GM13976 (cell line): ENCODE measurements around the gene CCDC150.
"Not testable (repeated sequence)": the region's sequence is repeated elsewhere in the genome, so short reads cannot be mapped to it uniquely, and the experiment has no call there.

Experiments
- DNase-seq: peaks from one replicate; pipeline ENCODE4 v3.0.0; 2012; ENCODE audit warnings: low spot score
- in situ Hi-C: fragments of 300-500 bp; cut with MboI; formaldehyde crosslinking; loops from one replicate; pipeline ENCODE4 v1.12.0; 2022; ENCODE audit warnings: low sequenced_read_pairs, mixed read lengths, inconsistent platforms; ENCODE audit not compliant: unreplicated experiment
- TF ChIP-seq, protein P1 (sequence below): IDR thresholded peaks from 2 replicates; pipeline ENCODE4 v1.5.1; 2012; ENCODE audit warnings: borderline replicate concordance, mild to moderate bottlenecking; ENCODE audit not compliant: insufficient read depth; ENCODE audit errors: extremely low read depth, missing control alignments, control extremely low read depth

CCDC150 gene

DNA sequence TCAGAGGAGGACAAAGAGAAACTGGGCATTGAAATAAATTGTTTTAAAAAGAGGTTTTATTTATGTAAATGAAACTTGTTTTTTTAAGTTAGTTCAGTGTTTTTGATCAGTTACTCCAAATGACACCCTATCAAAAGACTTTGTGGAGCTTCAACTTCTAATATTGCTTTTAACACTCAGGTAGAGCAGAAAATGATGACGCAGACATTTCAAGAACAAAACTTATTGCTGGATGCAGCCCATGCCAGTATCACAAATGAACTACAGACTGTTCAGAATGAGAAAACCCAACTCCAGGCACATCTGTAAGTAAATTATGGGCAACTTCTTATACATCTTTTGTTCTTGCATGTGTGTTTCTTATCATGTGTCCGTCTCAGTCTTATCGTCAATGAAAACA lies 36.4 kb downstream of the CCDC150 start:
- DNase-seq = no peak
- in situ Hi-C loops = no loop called here
- TF ChIP-seq, protein P1, sequence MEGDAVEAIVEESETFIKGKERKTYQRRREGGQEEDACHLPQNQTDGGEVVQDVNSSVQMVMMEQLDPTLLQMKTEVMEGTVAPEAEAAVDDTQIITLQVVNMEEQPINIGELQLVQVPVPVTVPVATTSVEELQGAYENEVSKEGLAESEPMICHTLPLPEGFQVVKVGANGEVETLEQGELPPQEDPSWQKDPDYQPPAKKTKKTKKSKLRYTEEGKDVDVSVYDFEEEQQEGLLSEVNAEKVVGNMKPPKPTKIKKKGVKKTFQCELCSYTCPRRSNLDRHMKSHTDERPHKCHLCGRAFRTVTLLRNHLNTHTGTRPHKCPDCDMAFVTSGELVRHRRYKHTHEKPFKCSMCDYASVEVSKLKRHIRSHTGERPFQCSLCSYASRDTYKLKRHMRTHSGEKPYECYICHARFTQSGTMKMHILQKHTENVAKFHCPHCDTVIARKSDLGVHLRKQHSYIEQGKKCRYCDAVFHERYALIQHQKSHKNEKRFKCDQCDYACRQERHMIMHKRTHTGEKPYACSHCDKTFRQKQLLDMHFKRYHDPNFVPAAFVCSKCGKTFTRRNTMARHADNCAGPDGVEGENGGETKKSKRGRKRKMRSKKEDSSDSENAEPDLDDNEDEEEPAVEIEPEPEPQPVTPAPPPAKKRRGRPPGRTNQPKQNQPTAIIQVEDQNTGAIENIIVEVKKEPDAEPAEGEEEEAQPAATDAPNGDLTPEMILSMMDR = no peak

DNA sequence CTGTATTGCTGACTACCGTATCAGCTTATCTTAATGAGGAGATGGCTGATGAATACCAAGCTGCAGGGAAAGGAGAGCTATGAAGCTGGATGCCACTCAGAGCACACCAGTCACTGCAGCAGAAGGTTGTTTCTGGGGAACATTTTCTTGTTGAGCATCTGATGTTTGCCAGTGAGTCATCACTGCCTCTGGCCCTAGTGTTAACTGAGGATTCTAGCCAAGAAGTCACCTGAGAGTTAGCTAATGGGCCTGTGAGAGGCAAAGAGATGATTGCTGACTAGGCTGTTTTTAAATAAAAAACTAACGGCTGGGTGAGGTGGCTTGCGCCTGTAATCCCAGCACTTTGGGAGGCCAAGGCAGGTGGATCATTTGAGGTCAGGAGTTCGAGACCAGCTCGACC lies 37.9 kb downstream of the CCDC150 start:
- no peak for DNase-seq
- in situ Hi-C loops = no loop called here
- TF ChIP-seq, protein P1 = no peak

DNA sequence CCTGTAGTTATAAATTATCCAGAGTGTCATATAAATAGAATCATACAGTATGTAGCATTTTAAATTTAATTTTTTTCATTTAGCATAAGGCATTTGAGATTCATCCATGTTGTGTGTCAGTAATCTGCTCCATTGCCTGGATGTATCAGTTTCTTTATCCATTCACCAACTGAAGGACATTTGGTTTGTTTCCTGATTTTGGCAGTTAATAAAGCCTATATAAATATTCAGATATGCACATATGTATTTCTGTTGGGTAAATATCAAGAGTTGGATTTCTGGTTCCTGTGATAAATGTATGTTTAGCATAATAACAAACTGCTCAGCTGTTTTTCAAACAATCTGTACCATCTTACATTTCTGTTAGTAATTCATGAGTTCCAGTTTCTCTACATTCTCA lies 39.9 kb downstream of the CCDC150 start:
- DNase-seq = no peak
- in situ Hi-C loops = no loop called here
- TF ChIP-seq, protein P1 = no peak

DNA sequence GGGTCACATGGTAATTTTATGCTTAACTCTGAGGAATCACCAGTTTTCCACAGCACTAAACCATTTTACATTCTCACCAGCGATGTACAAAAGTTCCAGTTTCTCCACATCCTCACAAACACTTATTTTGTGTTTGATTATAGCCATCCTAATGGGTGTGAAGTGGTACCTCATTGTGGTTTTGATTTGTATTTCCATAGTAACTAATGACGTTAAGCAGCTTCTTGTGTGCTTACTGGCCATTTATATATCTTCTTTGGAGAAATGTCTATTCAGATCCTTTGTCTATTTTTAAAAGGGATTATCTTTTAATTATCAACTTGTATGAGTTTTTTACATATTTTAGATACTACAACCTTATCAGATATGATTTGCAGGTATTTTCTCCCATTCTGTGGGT lies 42.0 kb downstream of the CCDC150 start:
- TF ChIP-seq, protein P1 = no peak
- DNase-seq = no peak
- in situ Hi-C loops = no loop called here

DNA sequence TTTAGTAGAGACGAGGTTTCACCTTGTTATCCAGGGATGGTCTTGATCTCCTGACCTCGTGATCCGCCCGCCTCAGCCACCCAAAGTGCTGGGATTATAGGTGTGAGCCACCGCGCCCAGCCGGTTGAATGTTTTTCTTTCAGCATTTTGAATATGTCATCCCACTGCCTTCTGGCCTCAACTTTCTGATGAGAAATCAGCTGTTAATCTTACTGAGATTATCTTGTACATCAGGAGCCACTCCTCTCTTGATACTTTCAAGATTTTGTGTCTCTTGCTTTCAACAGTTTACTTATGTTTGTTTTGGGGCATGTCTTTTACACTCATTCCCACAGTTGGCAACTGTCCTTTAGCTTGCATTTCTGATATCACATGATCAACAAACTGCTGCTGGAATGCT lies 46.3 kb downstream of the CCDC150 start:
- TF ChIP-seq, protein P1 = no peak
- DNase-seq = no peak
- in situ Hi-C loops = no loop called here

DNA sequence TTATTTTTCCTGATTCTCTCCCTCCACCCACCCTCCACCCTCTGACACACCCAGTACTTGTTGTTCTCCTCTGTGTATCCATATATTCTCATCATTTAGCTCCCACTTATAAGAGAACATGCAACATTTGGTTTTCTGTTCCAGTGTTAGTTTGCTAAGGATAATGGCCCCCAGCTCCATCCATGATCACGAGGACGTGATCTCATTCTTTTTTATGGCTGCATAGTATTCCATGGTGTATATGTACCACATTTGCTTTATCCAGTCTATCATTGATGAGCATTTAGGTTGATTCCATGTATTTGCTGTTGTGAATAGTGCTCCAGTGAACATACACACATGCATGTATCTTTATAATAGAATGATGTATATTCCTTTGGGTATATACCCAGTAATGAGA lies 47.2 kb downstream of the CCDC150 start:
- DNase-seq, in situ Hi-C loops: not testable (repeated sequence)

DNA sequence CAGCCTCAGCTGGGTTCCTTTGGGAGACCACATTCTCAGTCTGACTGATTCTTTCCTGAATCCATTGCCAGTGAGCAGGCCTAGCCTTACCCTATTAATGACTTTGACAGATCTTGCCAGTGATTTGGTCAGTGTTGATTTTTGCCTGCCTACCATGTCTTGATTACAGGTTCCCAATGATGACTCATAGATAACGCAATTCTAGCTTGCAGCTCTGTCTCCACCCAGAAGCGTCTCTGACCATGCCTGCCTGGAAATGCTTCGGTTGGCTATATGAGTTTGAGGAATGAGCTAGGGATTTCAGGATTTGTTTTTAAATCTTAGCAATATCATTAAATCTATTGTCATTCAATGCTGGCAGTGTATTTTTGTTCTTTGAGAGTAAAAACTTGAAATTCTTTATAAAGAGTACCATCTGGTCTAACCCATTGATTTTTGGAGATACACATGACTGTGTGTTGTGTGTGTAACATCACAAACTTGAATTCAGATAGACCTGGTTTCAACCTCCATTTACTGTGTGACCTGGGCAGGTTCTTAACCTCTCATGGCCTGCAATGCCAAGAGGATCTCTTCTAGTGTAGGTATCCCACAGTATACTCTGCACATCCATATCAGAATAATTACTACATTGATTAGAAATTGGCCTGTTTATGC lies 57.0 kb downstream of the CCDC150 start:
- in situ Hi-C loops = no loop called here
- no peak for DNase-seq
- TF ChIP-seq, protein P1 = no peak
